ENCODE results near the gene SP1. TPM values are rescaled to one million over a fixed set of nuclear protein-coding genes. Genes with fewer than 3 reads are reported as not detected.

SP1 gene
- total and polyA plus RNA-seq, 2 donors from 2014 or later: 15.1 to 126 TPM

DNA sequence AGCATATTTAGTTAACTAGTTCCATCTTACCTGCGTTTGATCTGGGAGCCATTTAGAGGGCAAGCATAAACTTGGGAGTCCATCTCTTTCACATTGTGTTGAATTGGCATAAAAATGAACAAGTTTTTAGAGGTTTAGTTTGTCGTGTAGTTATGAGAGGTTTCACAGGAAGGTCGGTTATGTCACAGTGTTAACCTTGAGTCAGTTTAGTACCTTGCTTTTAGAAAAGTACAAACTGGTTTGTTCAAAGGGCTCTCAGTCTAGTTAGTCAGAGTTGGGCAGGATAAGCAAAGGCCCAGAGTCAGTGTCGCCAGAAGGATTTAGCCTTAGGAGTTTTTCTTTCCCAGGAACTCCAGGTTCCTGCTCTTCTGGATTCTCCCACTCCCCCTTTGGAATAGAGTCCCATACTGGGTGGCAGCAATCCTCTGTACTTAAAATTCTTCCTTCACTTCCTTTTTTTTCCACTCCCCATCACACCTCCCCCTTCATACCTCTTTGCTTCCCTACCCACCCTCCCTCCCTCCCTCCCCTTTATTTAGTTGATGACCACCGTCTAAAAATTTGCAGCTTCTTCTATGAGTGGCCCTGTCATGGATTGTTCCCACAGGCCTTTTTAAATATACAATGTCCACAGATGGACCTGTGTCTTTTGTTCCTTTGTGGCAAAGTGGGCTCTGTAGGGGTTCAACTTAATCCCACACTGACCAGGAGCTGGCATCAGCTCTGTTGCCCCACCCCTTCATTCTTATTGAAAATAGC, 84.0 kb downstream of the SP1 start:
- Histone ChIP-seq H3K9me3 (ENCODE audit: control insufficient read depth in 2 of 3, insufficient read depth in 1 of 3, low read length in 3 of 3) (no peaks in the 10 kb centered on the region), H3K27me3 (ENCODE audit: control insufficient read depth, insufficient read depth, low read length) (no peaks in the 10 kb centered on the region), H3K27ac (ENCODE audit: low read depth in 2 of 2, low read length in 2 of 2) (no peak overlapping the region), H3K4me3 (ENCODE audit: low read length in 3 of 3) (no peak overlapping the region), H3K36me3 (ENCODE audit: control insufficient read depth in 2 of 3, insufficient read depth in 3 of 3, low read length in 3 of 3) (peaks cover 44 to 98% (median 82%) of the 10 kb centered on the region in 3 donors), H3K9ac (ENCODE audit: low read length in 3 of 3) (peak overlapping the region in 1 of 3 donors; percentile 17), H3K4me1 (ENCODE audit: control insufficient read depth in 2 of 3, insufficient read depth in 2 of 3, low read depth in 1 of 3, low read length in 3 of 3) (peaks cover 0 to 23% (median 11%) of the 10 kb centered on the region in 3 donors)
- TF ChIP-seq, protein P1, sequence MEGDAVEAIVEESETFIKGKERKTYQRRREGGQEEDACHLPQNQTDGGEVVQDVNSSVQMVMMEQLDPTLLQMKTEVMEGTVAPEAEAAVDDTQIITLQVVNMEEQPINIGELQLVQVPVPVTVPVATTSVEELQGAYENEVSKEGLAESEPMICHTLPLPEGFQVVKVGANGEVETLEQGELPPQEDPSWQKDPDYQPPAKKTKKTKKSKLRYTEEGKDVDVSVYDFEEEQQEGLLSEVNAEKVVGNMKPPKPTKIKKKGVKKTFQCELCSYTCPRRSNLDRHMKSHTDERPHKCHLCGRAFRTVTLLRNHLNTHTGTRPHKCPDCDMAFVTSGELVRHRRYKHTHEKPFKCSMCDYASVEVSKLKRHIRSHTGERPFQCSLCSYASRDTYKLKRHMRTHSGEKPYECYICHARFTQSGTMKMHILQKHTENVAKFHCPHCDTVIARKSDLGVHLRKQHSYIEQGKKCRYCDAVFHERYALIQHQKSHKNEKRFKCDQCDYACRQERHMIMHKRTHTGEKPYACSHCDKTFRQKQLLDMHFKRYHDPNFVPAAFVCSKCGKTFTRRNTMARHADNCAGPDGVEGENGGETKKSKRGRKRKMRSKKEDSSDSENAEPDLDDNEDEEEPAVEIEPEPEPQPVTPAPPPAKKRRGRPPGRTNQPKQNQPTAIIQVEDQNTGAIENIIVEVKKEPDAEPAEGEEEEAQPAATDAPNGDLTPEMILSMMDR (IDR thresholded peaks at IDR 0.05; ENCODE audit: borderline replicate concordance, extremely low read depth, insufficient read depth): no peak
- FAIRE-seq (no peak), DNase-seq (no peak)
- intact Hi-C loops (cut with DNase I): no loop called here

- peaks cover 0 to 23% (median 11%) of the 10 kb centered on the region in 3 donors for H3K4me1 ChIP-seq (ENCODE audit: control insufficient read depth in 2 of 3, insufficient read depth in 2 of 3, low read depth in 1 of 3, low read length in 3 of 3)
- FAIRE-seq: no peak
- no peak overlapping the region for H3K27ac ChIP-seq (ENCODE audit: low read depth in 2 of 2, low read length in 2 of 2)
- peaks cover 39 to 99% (median 75%) of the 10 kb centered on the region in 3 donors for H3K36me3 ChIP-seq (ENCODE audit: control insufficient read depth in 2 of 3, insufficient read depth in 3 of 3, low read length in 3 of 3)
- H3K9ac ChIP-seq (ENCODE audit: low read length in 3 of 3): no peak overlapping the region
- no peaks in the 10 kb centered on the region for H3K9me3 ChIP-seq (ENCODE audit: control insufficient read depth in 2 of 3, insufficient read depth in 1 of 3, low read length in 3 of 3)
- intact Hi-C loops (cut with DNase I): no loop called here
- DNase-seq: no peak
- no peaks in the 10 kb centered on the region for H3K27me3 ChIP-seq (ENCODE audit: control insufficient read depth, insufficient read depth, low read length)
- H3K4me3 ChIP-seq (ENCODE audit: low read length in 3 of 3): no peak overlapping the region
- TF ChIP-seq, protein P1 (IDR thresholded peaks at IDR 0.05; ENCODE audit: borderline replicate concordance, extremely low read depth, insufficient read depth): no peak
These were observed 84.9 kb downstream of the SP1 start for GRCh38 chr12:53464685-53465418.

- H3K9me3 ChIP-seq (ENCODE audit: control insufficient read depth in 2 of 3, insufficient read depth in 1 of 3, low read length in 3 of 3): no peaks in the 10 kb centered on the region
- H3K4me3 ChIP-seq (ENCODE audit: low read length in 3 of 3): no peak overlapping the region
- H3K36me3 ChIP-seq (ENCODE audit: control insufficient read depth in 2 of 3, insufficient read depth in 3 of 3, low read length in 3 of 3): peaks cover 33 to 95% (median 69%) of the 10 kb centered on the region in 3 donors
- H3K9ac ChIP-seq (ENCODE audit: low read length in 3 of 3): no peak overlapping the region
- peak overlapping the region in 1 of 2 donors; percentile 4 for H3K27ac ChIP-seq (ENCODE audit: low read depth in 2 of 2, low read length in 2 of 2)
- FAIRE-seq (no peak), DNase-seq (no peak)
- no peaks in the 10 kb centered on the region for H3K27me3 ChIP-seq (ENCODE audit: control insufficient read depth, insufficient read depth, low read length)
- peaks cover 0 to 20% (median 11%) of the 10 kb centered on the region in 3 donors for H3K4me1 ChIP-seq (ENCODE audit: control insufficient read depth in 2 of 3, insufficient read depth in 2 of 3, low read depth in 1 of 3, low read length in 3 of 3)
- intact Hi-C loops (cut with DNase I): no loop called here
- TF ChIP-seq, protein P1 (IDR thresholded peaks at IDR 0.05; ENCODE audit: borderline replicate concordance, extremely low read depth, insufficient read depth): no peak
These were observed 85.7 kb downstream of the SP1 start for GRCh38 chr12:53465679-53466078.

Other genes starting within 250 kb of the SP1 start
- gene ZNF740, start 199.5 kb upstream of the SP1 start, total RNA-seq: 58.3 TPM
- gene ZNF740, start 199.5 kb upstream of the SP1 start, polyA plus RNA-seq (ENCODE audit: insufficient read depth, low read depth, low replicate concordance): 11.1 TPM
- gene CSAD, start 199.3 kb upstream of the SP1 start, total RNA-seq: 39.1 TPM
- 24.0 TPM for gene CSAD, start 199.3 kb upstream of the SP1 start, polyA plus RNA-seq (ENCODE audit: insufficient read depth, low read depth, low replicate concordance)
- gene ITGB7, start 172.9 kb upstream of the SP1 start, total RNA-seq: 14.5 TPM
- gene ITGB7, start 172.9 kb upstream of the SP1 start, polyA plus RNA-seq (ENCODE audit: insufficient read depth, low read depth, low replicate concordance): 11.0 TPM
- 34.1 TPM for gene RARG, start 148.0 kb upstream of the SP1 start, total RNA-seq
- 13.2 TPM for gene RARG, start 148.0 kb upstream of the SP1 start, polyA plus RNA-seq (ENCODE audit: insufficient read depth, low read depth, low replicate concordance)
- 1.5 TPM for gene ESPL1, start 111.9 kb upstream of the SP1 start, total RNA-seq
- gene ESPL1, start 111.9 kb upstream of the SP1 start, polyA plus RNA-seq (ENCODE audit: insufficient read depth, low read depth, low replicate concordance): 2.9 TPM
- 439 TPM for gene PFDN5, start 84.6 kb upstream of the SP1 start, total RNA-seq
- 1,405 TPM for gene PFDN5, start 84.6 kb upstream of the SP1 start, polyA plus RNA-seq (ENCODE audit: insufficient read depth, low read depth, low replicate concordance)
- gene MYG1, start 80.5 kb upstream of the SP1 start, total RNA-seq: 49.0 TPM
- 105 TPM for gene MYG1, start 80.5 kb upstream of the SP1 start, polyA plus RNA-seq (ENCODE audit: insufficient read depth, low read depth, low replicate concordance)
- 46.2 TPM for gene AAAS, start 58.6 kb upstream of the SP1 start, total RNA-seq
- gene AAAS, start 58.6 kb upstream of the SP1 start, polyA plus RNA-seq (ENCODE audit: insufficient read depth, low read depth, low replicate concordance): 43.4 TPM
- gene SP7, start 43.8 kb upstream of the SP1 start, total RNA-seq: not detected
- gene SP7, start 43.8 kb upstream of the SP1 start, polyA plus RNA-seq (ENCODE audit: insufficient read depth, low read depth, low replicate concordance): not detected
- gene AMHR2, start 43.7 kb downstream of the SP1 start, total RNA-seq: not detected
- gene AMHR2, start 43.7 kb downstream of the SP1 start, polyA plus RNA-seq (ENCODE audit: insufficient read depth, low read depth, low replicate concordance): not detected
- gene PRR13, start 61.6 kb downstream of the SP1 start, total RNA-seq: 226 TPM
- 889 TPM for gene PRR13, start 61.6 kb downstream of the SP1 start, polyA plus RNA-seq (ENCODE audit: insufficient read depth, low read depth, low replicate concordance)
- gene PCBP2, start 71.9 kb downstream of the SP1 start, total RNA-seq: 732 TPM
- 597 TPM for gene PCBP2, start 71.9 kb downstream of the SP1 start, polyA plus RNA-seq (ENCODE audit: insufficient read depth, low read depth, low replicate concordance)
- gene MAP3K12, start 119.3 kb downstream of the SP1 start, total RNA-seq: 21.8 TPM
- gene MAP3K12, start 119.3 kb downstream of the SP1 start, polyA plus RNA-seq (ENCODE audit: insufficient read depth, low read depth, low replicate concordance): 15.2 TPM
- gene TARBP2, start 121.1 kb downstream of the SP1 start, total RNA-seq: 32.5 TPM
- 36.3 TPM for gene TARBP2, start 121.1 kb downstream of the SP1 start, polyA plus RNA-seq (ENCODE audit: insufficient read depth, low read depth, low replicate concordance)
- not detected for gene NPFF, start 127.3 kb downstream of the SP1 start, total RNA-seq
- gene NPFF, start 127.3 kb downstream of the SP1 start, polyA plus RNA-seq (ENCODE audit: insufficient read depth, low read depth, low replicate concordance): 1.3 TPM
- 54.7 TPM for gene ATF7, start 246.2 kb downstream of the SP1 start, total RNA-seq
- gene ATF7, start 246.2 kb downstream of the SP1 start, polyA plus RNA-seq (ENCODE audit: insufficient read depth, low read depth, low replicate concordance): 16.2 TPM

Data from kidney (tissue), 14 donors.